GM18907 (cell line): ENCODE data around the gene IGSF23.
A peak's percentile ranks its signal among the peaks of the same experiment; 100 is the strongest.

ENCODE experiments used
- ATAC-seq: cut with Tn5 transposase; IDR thresholded peaks from one replicate; pipeline ENCODE4 v1.9.1; 2021; ENCODE audit warnings: mild to moderate bottlenecking, moderate library complexity; ENCODE audit not compliant: unreplicated experiment

IGSF23 gene

GRCh38 chr19:44636439-44637389 is 23.4 kb downstream of the IGSF23 start:
- ATAC-seq, result no peak

GRCh38 chr19:44637390-44637764 is 24.0 kb downstream of the IGSF23 start:
- no peak for ATAC-seq

DNA sequence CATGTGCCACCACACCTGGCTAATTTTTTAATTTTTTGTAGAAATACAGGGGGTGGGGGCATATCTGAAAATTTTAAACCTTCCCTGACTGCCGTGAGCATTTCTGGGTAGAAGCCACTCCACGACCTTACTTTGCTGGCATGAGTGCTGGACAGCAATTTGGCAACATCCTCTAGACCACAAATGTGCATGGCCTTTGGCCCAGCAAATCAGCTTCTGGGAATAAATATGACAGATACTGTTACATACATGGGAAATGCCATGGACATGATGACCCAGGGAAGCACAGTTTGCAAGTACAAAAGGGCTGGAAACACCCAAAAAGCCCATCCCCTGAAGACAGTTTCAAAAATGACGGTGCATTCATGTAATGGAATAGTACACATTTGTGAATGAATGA is 27.2 kb downstream of the IGSF23 start:
- ATAC-seq, result no peak

DNA sequence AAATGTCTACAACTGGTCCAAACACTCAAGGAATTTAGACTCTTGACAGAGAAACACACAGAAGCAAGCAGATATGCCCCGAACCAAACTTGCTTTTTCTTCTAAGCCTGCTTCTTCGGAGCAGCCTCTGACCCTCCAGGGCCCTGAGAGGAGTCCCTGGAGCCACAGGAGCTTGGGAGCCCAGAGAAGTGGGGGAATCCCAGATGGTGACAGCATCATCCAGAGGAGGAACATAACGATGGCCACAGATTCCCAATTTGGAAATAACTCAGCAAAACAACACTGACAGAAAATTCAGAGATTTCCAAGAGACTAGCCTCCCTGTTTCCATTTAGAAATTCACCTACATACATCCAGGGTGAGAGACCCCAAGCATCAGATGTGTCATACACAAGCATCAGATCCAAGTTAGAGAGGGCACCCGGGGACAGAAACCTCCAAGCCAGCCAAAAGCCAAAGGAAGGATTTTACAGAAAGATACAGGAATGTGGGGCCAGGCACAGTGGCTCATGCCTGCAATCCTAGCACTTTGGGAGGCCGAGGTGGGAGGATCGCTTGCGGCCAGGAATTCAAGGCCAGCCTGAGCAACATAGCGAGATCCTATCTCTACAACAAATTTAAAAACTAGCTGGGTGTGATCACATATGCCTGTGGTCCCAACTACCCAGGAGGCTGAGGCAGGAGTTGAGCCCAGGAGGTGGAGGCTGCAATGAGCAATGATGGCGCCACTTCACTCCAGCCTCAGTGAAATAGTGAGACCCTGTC is 28.3 kb downstream of the IGSF23 start:
- ATAC-seq, result no peak

DNA sequence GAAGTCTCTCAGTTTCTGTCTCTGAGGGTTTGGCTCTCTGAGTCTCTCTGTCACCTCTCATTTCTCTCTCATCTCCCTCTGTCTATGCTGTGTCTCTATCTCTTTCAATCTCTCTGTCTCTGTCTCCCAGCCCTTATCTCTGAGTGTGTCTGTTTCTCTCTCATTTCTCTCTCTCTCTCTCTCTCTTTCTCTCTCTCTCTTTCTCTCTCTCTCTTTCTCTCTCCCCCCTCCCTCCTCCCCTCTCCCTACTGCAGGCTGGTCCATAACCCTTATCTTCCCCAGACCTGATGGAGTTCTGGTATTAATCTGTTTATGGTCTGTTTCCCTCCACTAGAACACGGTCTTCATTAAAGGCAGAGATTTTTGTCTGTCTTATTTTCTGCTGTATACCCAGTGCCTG is 29.0 kb downstream of the IGSF23 start:
- ATAC-seq, result no peak

DNA sequence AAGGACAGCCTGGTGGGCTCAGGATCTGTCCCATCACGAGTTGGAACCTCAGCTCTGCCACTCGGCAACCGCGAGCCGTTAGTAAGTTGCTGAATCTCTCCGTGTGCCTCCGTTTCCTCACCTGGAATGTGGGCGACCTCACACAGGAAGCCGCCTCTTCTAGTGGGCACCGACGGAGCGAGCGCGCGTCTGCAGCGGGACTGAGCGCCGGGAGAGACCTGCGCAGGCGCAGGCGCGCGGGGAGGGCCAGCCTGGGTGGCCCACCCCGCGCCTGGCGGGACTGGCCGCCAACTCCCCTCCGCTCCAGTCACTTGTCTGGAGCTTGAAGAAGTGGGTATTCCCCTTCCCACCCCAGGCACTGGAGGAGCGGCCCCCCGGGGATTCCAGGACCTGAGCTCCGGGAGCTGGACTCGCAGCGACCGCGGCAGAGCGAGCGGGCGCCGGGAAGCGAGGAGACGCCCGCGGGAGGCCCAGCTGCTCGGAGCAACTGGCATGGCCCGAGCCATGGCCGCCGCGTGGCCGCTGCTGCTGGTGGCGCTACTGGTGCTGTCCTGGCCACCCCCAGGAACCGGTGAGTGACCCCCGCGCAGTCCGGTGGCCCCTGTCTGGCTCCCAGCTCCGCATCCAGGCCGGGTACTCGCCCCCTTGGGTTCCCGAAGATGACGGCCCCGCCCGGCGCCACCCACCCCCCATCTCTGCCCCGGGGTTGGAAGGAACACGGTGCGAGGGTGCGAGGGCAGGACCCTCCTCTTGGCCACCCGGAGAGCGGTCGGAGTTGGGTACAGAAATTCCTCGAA is 30.4 kb downstream of the IGSF23 start, which contains the start of gene PVR:
Gene PVR, plus strand, starts transcription at position 306 of the 797 bp plus-strand sequence. Its CDS starts 187 bp downstream, at position 493.
- no peak for ATAC-seq

GRCh38 chr19:44644402-44645016 is 31.1 kb downstream of the IGSF23 start:
- no peak for ATAC-seq

DNA sequence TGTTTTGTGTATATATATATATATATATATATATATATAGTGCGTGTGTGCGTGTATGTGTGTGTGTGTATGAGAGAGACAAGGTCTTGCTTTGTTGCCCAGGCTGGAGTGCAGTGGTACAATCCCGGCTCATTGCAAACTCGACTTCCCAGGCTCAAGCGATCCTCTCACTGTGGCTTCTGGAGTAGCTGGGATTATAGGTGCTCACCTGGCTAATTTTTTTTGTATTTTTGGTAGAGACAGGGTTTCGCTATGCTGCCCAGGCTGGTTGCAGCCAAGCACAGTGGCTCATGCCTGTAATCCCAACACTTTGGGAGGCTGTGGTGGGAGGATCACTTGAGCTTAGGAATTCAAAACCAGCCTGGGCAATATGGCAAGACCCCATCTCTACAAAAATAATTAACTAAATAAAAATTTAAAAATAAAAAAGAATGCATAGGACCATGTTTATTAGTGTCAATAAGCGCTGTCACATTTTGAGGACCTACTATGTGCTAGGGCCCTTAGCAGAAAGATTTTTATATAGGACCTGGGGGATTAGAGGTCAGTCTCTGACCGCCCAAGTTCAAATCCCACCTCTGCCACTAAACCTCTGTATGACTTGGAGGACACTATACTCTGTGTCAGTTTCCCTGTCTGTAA is 32.2 kb downstream of the IGSF23 start:
- no peak for ATAC-seq

GRCh38 chr19:44646049-44646416 is 32.7 kb downstream of the IGSF23 start:
- no peak for ATAC-seq

DNA sequence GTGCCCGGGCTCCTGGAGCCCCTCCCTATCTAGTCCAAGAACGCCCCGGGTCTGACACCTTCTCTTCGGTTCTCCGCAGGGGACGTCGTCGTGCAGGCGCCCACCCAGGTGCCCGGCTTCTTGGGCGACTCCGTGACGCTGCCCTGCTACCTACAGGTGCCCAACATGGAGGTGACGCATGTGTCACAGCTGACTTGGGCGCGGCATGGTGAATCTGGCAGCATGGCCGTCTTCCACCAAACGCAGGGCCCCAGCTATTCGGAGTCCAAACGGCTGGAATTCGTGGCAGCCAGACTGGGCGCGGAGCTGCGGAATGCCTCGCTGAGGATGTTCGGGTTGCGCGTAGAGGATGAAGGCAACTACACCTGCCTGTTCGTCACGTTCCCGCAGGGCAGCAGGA is 33.8 kb downstream of the IGSF23 start:
- no peak for ATAC-seq

DNA sequence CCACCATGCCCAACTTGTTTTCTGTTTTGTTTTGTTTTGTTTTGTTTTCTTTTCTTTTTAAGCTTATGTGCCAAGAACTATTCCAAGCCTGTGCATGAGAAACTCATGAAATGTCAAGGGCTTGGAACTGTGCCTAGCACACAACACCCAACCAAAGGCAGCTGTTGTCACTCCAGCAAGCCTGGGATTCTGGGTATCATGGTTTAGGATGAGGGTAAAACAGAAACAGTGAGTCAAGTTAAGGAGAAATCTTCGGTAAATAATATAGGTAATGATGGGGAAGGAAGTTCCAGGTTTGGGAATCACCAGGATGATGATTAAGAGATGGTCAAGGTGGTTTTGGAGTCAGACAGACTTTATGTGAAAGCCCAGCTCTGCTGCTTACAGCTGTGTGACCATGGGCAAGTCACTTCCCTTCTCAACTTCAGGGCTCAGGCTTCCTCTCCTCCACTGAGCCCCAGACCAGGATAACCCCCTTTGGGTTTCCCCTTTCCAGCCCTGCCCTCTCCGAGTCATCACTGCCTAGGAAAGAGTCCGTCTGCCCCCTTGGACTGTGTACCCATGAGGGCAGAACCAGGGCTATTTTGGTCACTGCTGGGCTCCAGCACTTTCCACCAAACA is 35.4 kb downstream of the IGSF23 start:
- no peak for ATAC-seq

DNA sequence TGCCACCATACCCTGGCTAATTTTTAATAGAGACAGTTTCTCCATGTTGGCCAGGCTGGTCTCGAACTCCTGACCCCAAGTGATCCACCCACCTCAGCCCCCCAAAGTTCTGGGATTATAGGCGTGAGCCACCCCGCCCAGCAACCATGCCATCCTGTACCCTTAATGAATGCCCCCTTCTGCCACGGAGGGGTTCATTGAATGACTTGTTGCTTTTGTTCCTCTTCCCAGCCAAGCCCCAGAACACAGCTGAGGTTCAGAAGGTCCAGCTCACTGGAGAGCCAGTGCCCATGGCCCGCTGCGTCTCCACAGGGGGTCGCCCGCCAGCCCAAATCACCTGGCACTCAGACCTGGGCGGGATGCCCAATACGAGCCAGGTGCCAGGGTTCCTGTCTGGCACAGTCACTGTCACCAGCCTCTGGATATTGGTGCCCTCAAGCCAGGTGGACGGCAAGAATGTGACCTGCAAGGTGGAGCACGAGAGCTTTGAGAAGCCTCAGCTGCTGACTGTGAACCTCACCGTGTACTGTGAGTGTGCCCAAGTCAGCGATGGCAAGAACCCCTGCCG is 36.3 kb downstream of the IGSF23 start:
- ATAC-seq, result no peak

GRCh38 chr19:44653343-44653742 is 40.0 kb downstream of the IGSF23 start:
- no peak for ATAC-seq

DNA sequence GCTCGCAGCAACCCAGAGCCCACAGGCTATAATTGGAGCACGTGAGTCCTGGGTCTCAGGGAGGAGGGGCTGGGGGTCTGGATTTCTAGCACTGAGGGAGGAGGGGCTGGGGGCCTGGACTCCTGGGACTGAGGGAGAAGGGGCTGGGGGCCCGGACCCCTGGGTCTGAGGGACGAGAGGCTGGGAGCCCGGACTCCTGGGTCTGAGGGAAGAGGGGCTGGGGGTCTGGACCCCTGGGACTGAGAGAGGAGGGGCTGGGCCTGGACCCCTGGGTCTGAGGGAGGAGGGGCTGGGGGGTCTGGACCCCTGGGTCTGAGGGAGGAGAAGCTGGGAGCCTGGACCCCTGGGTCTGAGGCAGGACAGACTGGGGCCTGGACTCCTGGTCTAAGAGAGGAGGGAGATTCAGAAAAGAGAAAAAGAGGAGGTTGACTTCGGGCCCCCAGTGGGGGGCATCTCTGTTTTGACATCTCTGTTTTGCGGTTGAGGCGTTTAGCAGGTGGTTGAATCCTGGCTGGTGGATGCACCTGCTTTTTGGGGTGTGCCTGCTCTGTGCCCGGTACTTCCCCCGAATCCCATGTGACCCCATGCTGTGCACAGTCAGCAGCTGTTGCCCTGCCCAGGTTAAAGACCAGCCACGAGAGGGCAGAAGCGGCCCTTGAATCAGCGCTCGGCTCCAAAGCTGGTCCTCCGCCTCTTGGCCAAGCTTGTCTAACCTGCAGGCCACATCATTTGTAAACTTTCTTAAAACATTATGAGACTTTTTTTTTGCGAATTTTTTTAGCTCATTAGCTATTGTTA is 40.8 kb downstream of the IGSF23 start:
- ATAC-seq, result peak; percentile 82

- no peak for ATAC-seq
Observed at GRCh38 chr19:44657211-44657921, 44.0 kb downstream of the IGSF23 start.

- no peak for ATAC-seq
Observed at GRCh38 chr19:44658069-44658733, 44.8 kb downstream of the IGSF23 start.

GRCh38 chr19:44660081-44660480 is 46.7 kb downstream of the IGSF23 start:
- no peak for ATAC-seq
